Measurements from ENCODE around the gene BCO2.

BCO2 gene

DNA sequence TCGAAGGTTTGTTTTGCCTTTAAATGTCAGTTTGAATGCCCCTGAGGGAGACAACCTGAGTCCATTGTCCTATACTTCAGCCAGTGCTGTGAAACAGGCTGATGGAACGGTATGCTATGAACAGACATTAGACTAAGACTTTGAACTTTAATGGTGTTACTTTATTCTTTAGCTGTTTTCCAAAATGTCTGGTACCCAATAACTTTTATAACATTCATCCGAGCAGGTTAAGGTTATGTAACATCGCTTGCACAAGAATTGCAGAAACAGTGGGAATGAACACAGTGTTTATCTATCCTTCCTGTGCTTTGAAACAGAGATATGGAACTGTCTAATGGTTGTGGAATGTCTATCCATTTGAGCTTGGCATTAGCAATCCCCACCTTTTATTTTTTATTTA lies 38.4 kb downstream of the BCO2 start:
- TF ChIP-seq FOXP2 (optimal IDR thresholded peaks at IDR 0.05; ENCODE audit: borderline replicate concordance, extremely low read depth, extremely low read length, insufficient read depth) (no peak), SIN3A (IDR thresholded peaks at IDR 0.05; ENCODE audit: borderline replicate concordance, insufficient read depth, low read length) (no peak), POLR2AphosphoS5 (IDR thresholded peaks at IDR 0.05; ENCODE audit: low read depth, low read length) (no peak), TAF1 (IDR thresholded peaks at IDR 0.05; ENCODE audit: borderline replicate concordance, insufficient read depth, low read length) (no peak)
- TF ChIP-seq, protein P1, sequence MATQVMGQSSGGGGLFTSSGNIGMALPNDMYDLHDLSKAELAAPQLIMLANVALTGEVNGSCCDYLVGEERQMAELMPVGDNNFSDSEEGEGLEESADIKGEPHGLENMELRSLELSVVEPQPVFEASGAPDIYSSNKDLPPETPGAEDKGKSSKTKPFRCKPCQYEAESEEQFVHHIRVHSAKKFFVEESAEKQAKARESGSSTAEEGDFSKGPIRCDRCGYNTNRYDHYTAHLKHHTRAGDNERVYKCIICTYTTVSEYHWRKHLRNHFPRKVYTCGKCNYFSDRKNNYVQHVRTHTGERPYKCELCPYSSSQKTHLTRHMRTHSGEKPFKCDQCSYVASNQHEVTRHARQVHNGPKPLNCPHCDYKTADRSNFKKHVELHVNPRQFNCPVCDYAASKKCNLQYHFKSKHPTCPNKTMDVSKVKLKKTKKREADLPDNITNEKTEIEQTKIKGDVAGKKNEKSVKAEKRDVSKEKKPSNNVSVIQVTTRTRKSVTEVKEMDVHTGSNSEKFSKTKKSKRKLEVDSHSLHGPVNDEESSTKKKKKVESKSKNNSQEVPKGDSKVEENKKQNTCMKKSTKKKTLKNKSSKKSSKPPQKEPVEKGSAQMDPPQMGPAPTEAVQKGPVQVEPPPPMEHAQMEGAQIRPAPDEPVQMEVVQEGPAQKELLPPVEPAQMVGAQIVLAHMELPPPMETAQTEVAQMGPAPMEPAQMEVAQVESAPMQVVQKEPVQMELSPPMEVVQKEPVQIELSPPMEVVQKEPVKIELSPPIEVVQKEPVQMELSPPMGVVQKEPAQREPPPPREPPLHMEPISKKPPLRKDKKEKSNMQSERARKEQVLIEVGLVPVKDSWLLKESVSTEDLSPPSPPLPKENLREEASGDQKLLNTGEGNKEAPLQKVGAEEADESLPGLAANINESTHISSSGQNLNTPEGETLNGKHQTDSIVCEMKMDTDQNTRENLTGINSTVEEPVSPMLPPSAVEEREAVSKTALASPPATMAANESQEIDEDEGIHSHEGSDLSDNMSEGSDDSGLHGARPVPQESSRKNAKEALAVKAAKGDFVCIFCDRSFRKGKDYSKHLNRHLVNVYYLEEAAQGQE (IDR thresholded peaks at IDR 0.05; ENCODE audit: insufficient read depth in 1 of 2, low read depth in 2 of 2, low read length in 2 of 2) = no peak

DNA sequence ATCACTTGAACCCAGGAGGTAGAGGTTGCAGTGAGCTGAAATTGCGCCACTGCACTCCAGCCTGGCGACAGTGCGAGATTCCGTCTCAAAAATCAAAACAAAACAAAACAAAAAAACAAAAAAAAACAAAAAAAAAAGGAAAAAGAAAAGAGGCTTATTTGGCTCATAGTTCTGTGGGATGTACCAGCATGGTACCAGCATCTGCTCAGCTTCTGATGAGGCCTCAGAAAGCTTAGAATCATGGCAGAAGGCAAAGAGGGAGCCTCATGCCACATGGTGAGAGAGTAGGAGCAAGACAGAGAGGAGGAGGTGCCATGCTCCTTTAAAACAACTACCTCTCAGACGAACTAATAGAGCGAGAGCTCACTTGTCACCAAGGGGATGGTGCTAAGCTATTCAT lies 40.3 kb downstream of the BCO2 start:
- TF ChIP-seq FOXP2 (optimal IDR thresholded peaks at IDR 0.05; ENCODE audit: borderline replicate concordance, extremely low read depth, extremely low read length, insufficient read depth) (no peak), SIN3A (IDR thresholded peaks at IDR 0.05; ENCODE audit: borderline replicate concordance, insufficient read depth, low read length) (no peak), POLR2AphosphoS5 (IDR thresholded peaks at IDR 0.05; ENCODE audit: low read depth, low read length) (no peak), TAF1 (IDR thresholded peaks at IDR 0.05; ENCODE audit: borderline replicate concordance, insufficient read depth, low read length) (no peak)
- TF ChIP-seq, protein P1 (IDR thresholded peaks at IDR 0.05; ENCODE audit: insufficient read depth in 1 of 2, low read depth in 2 of 2, low read length in 2 of 2) = no peak

DNA sequence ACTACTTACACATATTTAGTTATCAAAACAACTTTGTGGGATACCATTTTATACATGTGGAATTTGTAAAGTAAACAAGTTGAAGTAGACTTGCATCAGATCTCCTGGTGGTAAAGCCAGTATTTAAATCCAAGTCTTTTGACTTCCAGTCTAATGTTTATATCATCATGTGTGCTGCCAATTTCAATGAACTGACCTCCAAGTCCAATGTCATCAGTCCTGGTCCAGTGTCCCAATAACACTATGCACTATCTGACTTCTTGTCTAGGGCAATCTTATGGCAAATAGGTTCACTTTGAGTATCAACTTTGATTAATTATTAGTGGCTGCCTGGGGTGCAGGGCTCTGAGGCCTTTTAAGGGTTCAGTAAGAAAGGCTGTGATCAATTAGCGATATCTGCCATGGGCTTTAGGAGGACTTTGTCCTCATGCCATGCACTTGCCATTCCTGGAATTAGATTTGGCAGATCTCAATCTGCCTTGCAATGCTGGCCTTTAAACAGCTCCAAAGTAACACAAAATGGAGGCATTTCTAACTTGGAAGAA lies 41.3 kb downstream of the BCO2 start:
- TF ChIP-seq, protein P1 (IDR thresholded peaks at IDR 0.05; ENCODE audit: insufficient read depth in 1 of 2, low read depth in 2 of 2, low read length in 2 of 2) = no peak
- no peak for TF ChIP-seq SIN3A (IDR thresholded peaks at IDR 0.05; ENCODE audit: borderline replicate concordance, insufficient read depth, low read length)

DNA sequence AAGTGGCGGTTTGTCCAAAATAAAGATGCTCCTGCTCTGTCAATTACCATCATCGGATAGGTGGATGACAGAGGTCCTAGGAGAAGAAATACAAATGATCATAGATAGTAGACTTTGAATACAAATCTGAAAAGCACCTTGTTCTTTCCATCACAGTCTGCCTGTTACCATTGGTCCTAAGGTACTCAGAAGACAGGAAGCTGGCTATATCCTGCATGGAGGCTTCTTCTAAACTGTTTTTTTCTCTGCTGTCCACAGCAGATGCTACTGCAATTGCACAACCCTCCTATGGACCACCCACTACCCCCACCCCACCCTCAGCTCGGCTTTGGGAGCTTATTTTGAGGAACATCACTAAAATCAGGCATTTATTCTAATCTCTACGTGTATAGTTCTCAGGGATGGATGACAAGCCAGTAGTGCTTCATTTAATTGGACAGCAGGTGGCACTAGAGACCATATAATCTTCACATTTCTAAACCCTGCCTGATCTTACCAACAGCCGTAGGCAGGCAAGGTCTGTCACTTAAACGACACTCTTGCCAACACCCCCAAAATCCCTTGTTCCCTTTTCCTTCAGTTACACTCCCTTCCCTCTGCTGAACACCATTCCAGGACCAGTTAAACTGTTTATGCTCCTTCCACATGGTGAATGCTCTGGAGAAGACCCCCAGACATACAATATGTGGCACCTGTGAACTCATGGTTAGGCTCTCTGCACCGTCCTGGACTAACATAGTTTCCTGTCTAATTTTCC lies 44.3 kb downstream of the BCO2 start:
- no peak for TF ChIP-seq SIN3A (IDR thresholded peaks at IDR 0.05; ENCODE audit: borderline replicate concordance, insufficient read depth, low read length)
- no peak for TF ChIP-seq POLR2AphosphoS5 (IDR thresholded peaks at IDR 0.05; ENCODE audit: low read depth, low read length)
- TF ChIP-seq FOXP2 (optimal IDR thresholded peaks at IDR 0.05; ENCODE audit: borderline replicate concordance, extremely low read depth, extremely low read length, insufficient read depth) = no peak
- no peak for TF ChIP-seq TAF1 (IDR thresholded peaks at IDR 0.05; ENCODE audit: borderline replicate concordance, insufficient read depth, low read length)
- TF ChIP-seq, protein P1 (IDR thresholded peaks at IDR 0.05; ENCODE audit: insufficient read depth in 1 of 2, low read depth in 2 of 2, low read length in 2 of 2) = no peak

Data from PFSK-1 (cell line).